Kasumi-1 (cell line): ENCODE data around the gene PIP5KL1.

Experiments used
- DNase-seq, 2 experiments: peaks; one replicate each; lab custom pipeline; 2025; lab: John Stamatoyannopoulos, UW

Gene PIP5KL1

GRCh38 chr9:127930231-127931091 lies at the start of gene PIP5KL1:
Gene PIP5KL1 (minus strand): TSS chr9:127930777. CDS start chr9:127930752, 25 bp downstream.
- peak in 1 of 2 experiments; percentile 10 for DNase-seq

GRCh38 chr9:127980060-127980705 lies 49.6 kb upstream of the PIP5KL1 start:
- peak in 1 of 2 experiments; percentile 28 for DNase-seq

GRCh38 chr9:127979333-127980059 lies 48.9 kb upstream of the PIP5KL1 start:
- DNase-seq = no peak

- DNase-seq = no peak
Observed at GRCh38 chr9:127979015-127979332, 48.4 kb upstream of the PIP5KL1 start.

GRCh38 chr9:127977884-127978647 lies 47.5 kb upstream of the PIP5KL1 start:
- DNase-seq = no peak

- no peak for DNase-seq
Observed at GRCh38 chr9:127977009-127977883, 46.7 kb upstream of the PIP5KL1 start.

GRCh38 chr9:127976498-127976897 lies 45.9 kb upstream of the PIP5KL1 start:
- DNase-seq = no peak

- DNase-seq = no peak
Observed at GRCh38 chr9:127975376-127976315, 45.1 kb upstream of the PIP5KL1 start.

- DNase-seq = no peak
Observed at GRCh38 chr9:127974769-127975261, 44.2 kb upstream of the PIP5KL1 start.

GRCh38 chr9:127974001-127974768 lies 43.6 kb upstream of the PIP5KL1 start:
- DNase-seq = no peak

GRCh38 chr9:127973169-127974000 lies 42.8 kb upstream of the PIP5KL1 start:
- DNase-seq = no peak

- DNase-seq = no peak
Observed at GRCh38 chr9:127972236-127972871, 41.8 kb upstream of the PIP5KL1 start.

GRCh38 chr9:127971357-127972235 lies 41.0 kb upstream of the PIP5KL1 start:
- DNase-seq = no peak

- no peak for DNase-seq
Observed at GRCh38 chr9:127970401-127971313, 40.1 kb upstream of the PIP5KL1 start.

GRCh38 chr9:127968700-127969383 lies 38.3 kb upstream of the PIP5KL1 start:
- no peak for DNase-seq
